ENCODE data around the gene KCNT1.

DNA sequence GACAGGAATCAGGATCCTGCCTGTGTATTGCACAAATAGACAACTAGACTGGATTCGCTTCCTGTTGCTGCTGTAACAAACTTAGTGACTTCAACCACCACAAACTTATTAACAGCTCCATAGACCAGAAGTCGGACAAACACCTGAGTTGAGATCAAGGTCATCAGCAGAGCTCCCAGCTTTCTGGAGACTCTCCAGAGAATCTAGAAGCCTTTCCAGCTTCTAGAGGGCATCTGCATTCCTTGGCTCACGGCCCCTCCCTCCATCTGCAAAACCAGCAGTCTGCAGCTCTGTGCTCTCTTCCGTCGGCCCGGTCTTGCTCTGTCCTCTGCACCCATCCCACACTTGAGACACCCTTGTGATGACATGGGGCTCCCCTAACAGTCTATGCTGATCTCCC, 99.1 kb downstream of the KCNT1 start:
- TF ChIP-seq TAF1 (IDR thresholded peaks at IDR 0.05; ENCODE audit: borderline replicate concordance, insufficient read depth, low read length), result no peak
- TF ChIP-seq POLR2AphosphoS5 (IDR thresholded peaks at IDR 0.05; ENCODE audit: low read depth, low read length), result no peak

Measured in PFSK-1 (cell line).